ENCODE results near the gene CKAP2L.

DNA sequence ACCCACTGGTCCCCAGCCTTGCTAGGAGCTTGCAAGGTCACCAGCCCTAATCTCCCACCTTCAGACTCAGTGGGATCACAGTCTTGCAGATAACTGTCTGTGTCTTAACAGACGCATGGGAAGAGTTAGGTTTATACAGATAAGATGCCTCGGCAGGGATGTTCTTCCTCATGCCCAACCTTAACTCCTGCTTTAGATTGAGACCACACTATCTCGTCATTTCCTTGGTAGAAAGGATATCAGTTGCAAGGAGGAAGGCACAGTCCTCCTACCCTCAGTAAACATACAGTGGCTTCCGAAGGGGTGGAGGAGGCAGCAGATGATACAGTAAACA lies 36.4 kb downstream of the CKAP2L start:
- TF ChIP-seq, protein P1, sequence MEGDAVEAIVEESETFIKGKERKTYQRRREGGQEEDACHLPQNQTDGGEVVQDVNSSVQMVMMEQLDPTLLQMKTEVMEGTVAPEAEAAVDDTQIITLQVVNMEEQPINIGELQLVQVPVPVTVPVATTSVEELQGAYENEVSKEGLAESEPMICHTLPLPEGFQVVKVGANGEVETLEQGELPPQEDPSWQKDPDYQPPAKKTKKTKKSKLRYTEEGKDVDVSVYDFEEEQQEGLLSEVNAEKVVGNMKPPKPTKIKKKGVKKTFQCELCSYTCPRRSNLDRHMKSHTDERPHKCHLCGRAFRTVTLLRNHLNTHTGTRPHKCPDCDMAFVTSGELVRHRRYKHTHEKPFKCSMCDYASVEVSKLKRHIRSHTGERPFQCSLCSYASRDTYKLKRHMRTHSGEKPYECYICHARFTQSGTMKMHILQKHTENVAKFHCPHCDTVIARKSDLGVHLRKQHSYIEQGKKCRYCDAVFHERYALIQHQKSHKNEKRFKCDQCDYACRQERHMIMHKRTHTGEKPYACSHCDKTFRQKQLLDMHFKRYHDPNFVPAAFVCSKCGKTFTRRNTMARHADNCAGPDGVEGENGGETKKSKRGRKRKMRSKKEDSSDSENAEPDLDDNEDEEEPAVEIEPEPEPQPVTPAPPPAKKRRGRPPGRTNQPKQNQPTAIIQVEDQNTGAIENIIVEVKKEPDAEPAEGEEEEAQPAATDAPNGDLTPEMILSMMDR (IDR thresholded peaks at IDR 0.05): no peak
- no peak for TF ChIP-seq POLR2A (IDR thresholded peaks at IDR 0.05)
